ENCODE data around the gene ZC3H7A.

The ZC3H7A gene

GRCh38 chr16:11799509-11800381 lies 2.7 kb upstream of the ZC3H7A start:
- Histone ChIP-seq H3K9me3 (ENCODE audit: insufficient read depth, low read depth, low read length) (no peaks in the 10 kb centered on the region), H3K36me3 (ENCODE audit: insufficient read depth, low read length) (peaks cover 6% of the 10 kb centered on the region), H3K4me1 (ENCODE audit: insufficient read depth, low read length) (peaks cover 8% of the 10 kb centered on the region; the same call in 1 of the 2 replicates), H3K4me3 (ENCODE audit: low read length) (no peak overlapping the region), H3K27ac (ENCODE audit: low read depth, low read length) (no peak overlapping the region), H3K27me3 (ENCODE audit: insufficient read depth, low read length) (no peaks in the 10 kb centered on the region), H3K9ac (ENCODE audit: low read depth, low read length) (no peak overlapping the region)
- 95% methylated on average over 13 of the region's 14 CpGs for WGBS

DNA sequence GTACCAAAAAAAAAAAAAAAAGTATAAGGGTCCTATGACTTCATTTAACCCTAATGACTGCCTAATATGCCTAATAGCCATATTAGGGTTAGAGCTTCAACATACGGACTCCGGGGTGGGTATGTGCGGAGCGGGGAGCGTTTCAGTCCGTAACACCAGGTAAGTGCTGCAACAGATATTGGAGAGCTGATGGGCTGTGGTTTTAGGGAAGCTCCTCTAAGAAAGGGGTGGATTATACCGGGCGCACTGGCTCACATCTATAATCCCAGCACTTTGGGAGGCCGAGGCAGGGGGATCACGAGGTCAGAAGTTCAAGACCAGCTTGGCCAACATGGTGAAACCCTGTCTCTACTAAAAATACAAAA lies 1.9 kb upstream of the ZC3H7A start:
- Histone ChIP-seq H3K27me3 (ENCODE audit: insufficient read depth, low read length) (no peaks in the 10 kb centered on the region), H3K4me3 (ENCODE audit: low read length) (peak overlapping the region; percentile 89; the same call in 1 of the 2 replicates), H3K9ac (ENCODE audit: low read depth, low read length) (no peak overlapping the region), H3K4me1 (ENCODE audit: insufficient read depth, low read length) (peaks cover 8% of the 10 kb centered on the region; the same call in 1 of the 2 replicates), H3K36me3 (ENCODE audit: insufficient read depth, low read length) (peaks cover 10% of the 10 kb centered on the region), H3K9me3 (ENCODE audit: insufficient read depth, low read depth, low read length) (no peaks in the 10 kb centered on the region), H3K27ac (ENCODE audit: low read depth, low read length) (no peak overlapping the region)
- 95% methylated on average over 10 of the region's 10 CpGs for WGBS

DNA sequence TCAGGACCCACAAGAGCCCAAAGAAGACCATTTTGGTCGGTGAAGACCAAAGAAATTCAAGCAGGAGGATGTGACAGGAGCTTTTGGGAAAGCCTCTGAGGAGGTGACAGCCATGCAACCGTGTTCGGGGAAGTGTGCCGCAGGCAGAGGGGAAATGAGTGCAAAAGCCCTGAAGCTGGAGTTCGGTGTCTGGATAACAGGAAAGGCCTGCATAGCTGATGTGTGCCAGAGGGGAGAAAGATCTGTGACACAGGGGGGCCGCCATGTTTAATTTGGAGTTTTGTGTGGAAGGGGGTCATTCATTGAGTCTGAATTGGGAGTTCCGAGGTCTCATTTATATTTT lies 870 bp upstream of the ZC3H7A start:
- Histone ChIP-seq H3K9me3 (ENCODE audit: insufficient read depth, low read depth, low read length) (no peaks in the 10 kb centered on the region), H3K27ac (ENCODE audit: low read depth, low read length) (peak overlapping the region; percentile 98), H3K4me1 (ENCODE audit: insufficient read depth, low read length) (peaks cover 8% of the 10 kb centered on the region; the same call in 1 of the 2 replicates), H3K4me3 (ENCODE audit: low read length) (peak overlapping the region; percentile 89), H3K36me3 (ENCODE audit: insufficient read depth, low read length) (peaks cover 10% of the 10 kb centered on the region), H3K9ac (ENCODE audit: low read depth, low read length) (peak overlapping the region; percentile 91), H3K27me3 (ENCODE audit: insufficient read depth, low read length) (no peaks in the 10 kb centered on the region)
- WGBS, result 12% methylated on average over 7 of the region's 7 CpGs

GRCh38 chr16:11796227-11797165 lies 562 bp downstream of the ZC3H7A start:
- Histone ChIP-seq H3K9me3 (ENCODE audit: insufficient read depth, low read depth, low read length) (no peaks in the 10 kb centered on the region), H3K9ac (ENCODE audit: low read depth, low read length) (peak overlapping the region; percentile 83), H3K4me1 (ENCODE audit: insufficient read depth, low read length) (peaks cover 13% of the 10 kb centered on the region; the same call in 1 of the 2 replicates), H3K36me3 (ENCODE audit: insufficient read depth, low read length) (peaks cover 10% of the 10 kb centered on the region), H3K27me3 (ENCODE audit: insufficient read depth, low read length) (no peaks in the 10 kb centered on the region), H3K27ac (ENCODE audit: low read depth, low read length) (peak overlapping the region; percentile 65; the same call in 1 of the 2 replicates), H3K4me3 (ENCODE audit: low read length) (peak overlapping the region; percentile 89)
- 6% methylated on average over 92 of the region's 93 CpGs for WGBS

GRCh38 chr16:11795887-11796226 lies 1.2 kb downstream of the ZC3H7A start:
- Histone ChIP-seq H3K4me3 (ENCODE audit: low read length) (peak overlapping the region; percentile 89), H3K4me1 (ENCODE audit: insufficient read depth, low read length) (peaks cover 18% of the 10 kb centered on the region; the same call in 1 of the 2 replicates)

DNA sequence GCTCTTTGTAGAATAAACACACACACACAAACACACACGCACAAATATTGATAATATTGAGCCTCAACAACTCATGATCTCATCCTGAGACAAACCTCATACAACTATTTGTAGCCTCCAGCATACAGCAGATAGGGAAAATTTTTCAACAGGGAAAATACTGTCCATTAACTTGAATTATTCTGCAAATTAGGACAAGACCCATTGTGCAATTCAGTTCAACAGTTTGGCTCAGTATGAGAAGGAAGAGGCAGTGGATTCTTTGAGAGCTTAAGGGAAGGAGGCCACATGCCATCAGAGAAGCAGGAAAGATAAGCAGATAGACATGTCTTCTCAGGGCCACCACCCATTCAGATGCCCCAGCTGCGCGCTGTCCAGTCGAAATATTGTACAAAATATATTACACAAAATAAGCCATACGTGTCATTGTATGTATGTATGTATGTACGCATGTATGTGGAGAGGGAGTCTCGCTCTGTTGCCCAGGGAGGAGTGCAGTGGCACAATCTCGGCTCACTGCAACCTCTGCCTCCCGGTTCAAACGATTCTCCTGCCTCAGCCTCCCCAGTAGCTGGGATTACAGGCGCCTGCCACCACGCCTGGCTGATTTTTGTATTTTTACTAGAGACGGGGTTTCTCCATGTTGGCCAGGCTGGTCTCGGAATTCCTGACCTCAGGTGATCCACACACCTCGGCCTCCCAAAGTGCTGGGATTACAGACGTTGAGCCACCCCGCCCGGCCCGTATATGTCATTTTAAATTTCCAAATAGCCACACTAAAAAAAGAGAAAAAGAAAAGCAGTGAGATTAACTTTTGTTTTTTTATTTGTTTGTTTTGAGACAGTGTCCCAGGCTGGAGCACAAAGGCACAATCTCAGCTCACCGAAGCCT lies 1.8 kb downstream of the ZC3H7A start:
- no peak overlapping the region for H3K9ac ChIP-seq (ENCODE audit: low read depth, low read length)
- peak overlapping the region; percentile 89; the same call in 1 of the 2 replicates for H3K4me3 ChIP-seq (ENCODE audit: low read length)
- peaks cover 11% of the 10 kb centered on the region for H3K36me3 ChIP-seq (ENCODE audit: insufficient read depth, low read length)
- H3K4me1 ChIP-seq (ENCODE audit: insufficient read depth, low read length), result peaks cover 18% of the 10 kb centered on the region; the same call in 1 of the 2 replicates
- no peak overlapping the region for H3K27ac ChIP-seq (ENCODE audit: low read depth, low read length)
- 95% methylated on average over 14 of the region's 20 CpGs for WGBS
- no peaks in the 10 kb centered on the region for H3K9me3 ChIP-seq (ENCODE audit: insufficient read depth, low read depth, low read length)
- no peaks in the 10 kb centered on the region for H3K27me3 ChIP-seq (ENCODE audit: insufficient read depth, low read length)

More at GRCh38 chr16:11795887-11796226, 1.2 kb downstream of the ZC3H7A start:
- Histone ChIP-seq H3K9ac (ENCODE audit: low read depth, low read length) (no peak overlapping the region), H3K9me3 (ENCODE audit: insufficient read depth, low read depth, low read length) (no peaks in the 10 kb centered on the region), H3K27me3 (ENCODE audit: insufficient read depth, low read length) (no peaks in the 10 kb centered on the region), H3K36me3 (ENCODE audit: insufficient read depth, low read length) (peaks cover 10% of the 10 kb centered on the region), H3K27ac (ENCODE audit: low read depth, low read length) (no peak overlapping the region)
- 91% methylated on average over 8 of the region's 8 CpGs for WGBS

DNA sequence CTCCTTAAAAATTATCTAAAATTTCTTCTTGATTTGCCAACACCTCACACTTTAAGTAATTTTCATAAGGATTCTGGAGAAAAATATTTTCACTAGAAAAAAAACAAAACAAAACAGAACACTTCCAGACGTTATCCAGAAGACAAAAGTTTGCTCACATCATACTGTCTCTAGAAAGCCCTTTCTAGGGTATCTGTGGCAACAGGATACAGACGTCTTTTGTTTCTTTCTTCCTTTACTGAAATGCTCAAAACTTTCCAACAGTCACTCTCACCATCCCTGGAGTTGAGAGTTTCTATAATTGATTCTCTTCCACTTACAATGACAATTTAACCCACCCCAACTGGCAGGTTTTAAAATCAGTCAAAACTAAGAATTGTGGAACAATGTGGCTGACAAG lies 2.6 kb downstream of the ZC3H7A start:
- Histone ChIP-seq H3K9me3 (ENCODE audit: insufficient read depth, low read depth, low read length) (no peaks in the 10 kb centered on the region), H3K4me3 (ENCODE audit: low read length) (no peak overlapping the region), H3K27ac (ENCODE audit: low read depth, low read length) (no peak overlapping the region), H3K36me3 (ENCODE audit: insufficient read depth, low read length) (peaks cover 15% of the 10 kb centered on the region), H3K27me3 (ENCODE audit: insufficient read depth, low read length) (no peaks in the 10 kb centered on the region), H3K9ac (ENCODE audit: low read depth, low read length) (no peak overlapping the region), H3K4me1 (ENCODE audit: insufficient read depth, low read length) (peaks cover 18% of the 10 kb centered on the region; the same call in 1 of the 2 replicates)
- 82% methylated on average over 2 of the region's 2 CpGs for WGBS

- no peak overlapping the region for H3K27ac ChIP-seq (ENCODE audit: low read depth, low read length)
- H3K9ac ChIP-seq (ENCODE audit: low read depth, low read length), result no peak overlapping the region
- H3K4me1 ChIP-seq (ENCODE audit: insufficient read depth, low read length), result peaks cover 17% of the 10 kb centered on the region; the same call in 1 of the 2 replicates
- no peaks in the 10 kb centered on the region for H3K9me3 ChIP-seq (ENCODE audit: insufficient read depth, low read depth, low read length)
- H3K4me3 ChIP-seq (ENCODE audit: low read length), result no peak overlapping the region
- no peaks in the 10 kb centered on the region for H3K27me3 ChIP-seq (ENCODE audit: insufficient read depth, low read length)
- 96% methylated on average over 7 of the region's 7 CpGs for WGBS
- peaks cover 15% of the 10 kb centered on the region for H3K36me3 ChIP-seq (ENCODE audit: insufficient read depth, low read length)
These were observed 3.2 kb downstream of the ZC3H7A start for GRCh38 chr16:11793840-11794239.

DNA sequence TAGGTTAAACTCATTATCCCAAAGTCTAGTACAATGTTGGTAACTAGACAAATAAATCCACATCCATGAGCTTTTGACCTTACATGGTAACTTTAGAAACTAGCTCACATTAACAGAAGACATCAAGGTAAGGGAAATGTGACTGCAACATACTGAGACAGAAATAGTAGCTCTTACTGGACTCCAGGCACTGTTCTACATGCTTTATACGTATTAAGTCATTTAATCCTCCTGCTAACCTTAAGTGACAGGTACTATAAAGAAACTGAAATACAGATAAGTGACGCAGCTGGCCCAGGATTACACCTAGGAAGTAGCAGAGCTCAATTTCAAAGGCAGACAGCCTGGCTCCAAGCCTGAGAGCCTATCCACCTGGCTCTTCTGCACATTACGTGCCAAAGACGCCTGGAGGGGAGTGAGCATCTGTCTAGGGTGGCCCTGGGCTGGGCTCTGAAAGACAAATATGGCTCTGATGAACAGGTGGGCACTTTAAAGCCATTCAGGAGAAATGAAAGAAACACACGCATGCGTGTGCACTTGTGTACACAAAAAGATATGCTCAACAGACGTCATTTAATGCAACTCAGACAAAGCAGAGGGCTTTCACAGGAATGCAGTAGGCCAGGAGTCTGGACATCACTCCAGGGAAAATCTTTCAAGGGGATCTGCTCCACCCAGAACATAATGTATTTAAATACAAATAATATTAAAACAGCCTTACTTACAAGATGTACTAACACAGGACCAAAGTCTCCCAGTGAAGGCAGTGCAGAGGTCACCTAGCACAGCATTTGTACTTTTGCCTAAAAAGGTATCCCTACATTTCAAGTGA lies 4.4 kb downstream of the ZC3H7A start:
- Histone ChIP-seq H3K4me3 (ENCODE audit: low read length) (no peak overlapping the region), H3K36me3 (ENCODE audit: insufficient read depth, low read length) (peaks cover 15% of the 10 kb centered on the region), H3K27ac (ENCODE audit: low read depth, low read length) (no peak overlapping the region), H3K27me3 (ENCODE audit: insufficient read depth, low read length) (no peaks in the 10 kb centered on the region), H3K9ac (ENCODE audit: low read depth, low read length) (no peak overlapping the region), H3K4me1 (ENCODE audit: insufficient read depth, low read length) (peaks cover 10% of the 10 kb centered on the region; the same call in 1 of the 2 replicates), H3K9me3 (ENCODE audit: insufficient read depth, low read depth, low read length) (no peaks in the 10 kb centered on the region)
- WGBS, result 93% methylated on average over 7 of the region's 7 CpGs

All from HUES64 (cell line).